AG09309 (cell line): ENCODE data around the gene SRPX2.

ENCODE experiments used
- DNase-seq: peaks from one replicate; pipeline ENCODE4 v3.0.0-alpha.2; 2010; ENCODE audit warnings: low read depth
- H3K4me3 ChIP-seq: 2 replicates; pipeline ENCODE4 v1.5.1; 2011; ENCODE audit warnings: mild to moderate bottlenecking, low read depth, low read length, moderate library complexity; ENCODE audit not compliant: control insufficient read depth
- TF ChIP-seq, protein P1 (sequence below): IDR thresholded peaks from 2 replicates; pipeline ENCODE4 v1.5.1; 2011; ENCODE audit warnings: mild to moderate bottlenecking, low read depth, low read length, inconsistent platforms; ENCODE audit not compliant: insufficient read depth, control insufficient read depth; ENCODE audit errors: missing control alignments

The SRPX2 gene

DNA sequence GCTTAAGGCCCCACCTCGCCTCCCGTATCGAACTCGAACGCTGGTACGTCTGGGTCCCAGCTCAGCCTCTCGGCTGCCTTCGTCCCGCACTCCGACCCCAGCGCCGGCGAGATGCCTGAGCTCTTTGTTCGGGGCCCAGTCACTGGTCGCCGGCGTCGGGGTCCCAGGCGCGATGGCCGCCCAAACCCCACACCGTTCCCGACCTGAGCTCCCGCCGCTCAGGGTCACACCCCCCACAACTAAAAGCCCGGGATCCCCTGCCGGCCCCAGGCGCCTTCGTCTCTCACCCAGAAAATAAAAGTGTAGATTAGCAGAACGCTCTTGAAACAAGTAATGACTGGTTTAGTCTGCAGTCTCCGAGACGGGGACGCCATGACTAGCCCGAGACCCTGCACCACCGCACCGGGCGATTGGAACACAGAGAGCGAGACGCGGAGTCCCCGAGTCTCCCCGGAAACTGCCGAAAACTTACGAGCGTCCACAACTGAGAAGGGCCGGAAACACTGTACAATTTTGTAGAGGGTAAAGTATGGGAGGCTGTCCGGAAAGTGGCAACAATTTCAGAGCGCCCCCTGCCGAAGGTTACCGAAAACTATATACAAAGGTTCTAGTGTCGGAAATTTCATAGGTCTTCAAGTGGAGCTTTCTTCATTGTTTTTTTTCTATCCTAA, 7.5 kb upstream of the SRPX2 start, which contains the start of gene TSPAN6:
Gene TSPAN6, minus strand, starts transcription at position 486 of the 671 bp plus-strand sequence. Its CDS starts 112 bp downstream, at position 374.
- TF ChIP-seq, protein P1, sequence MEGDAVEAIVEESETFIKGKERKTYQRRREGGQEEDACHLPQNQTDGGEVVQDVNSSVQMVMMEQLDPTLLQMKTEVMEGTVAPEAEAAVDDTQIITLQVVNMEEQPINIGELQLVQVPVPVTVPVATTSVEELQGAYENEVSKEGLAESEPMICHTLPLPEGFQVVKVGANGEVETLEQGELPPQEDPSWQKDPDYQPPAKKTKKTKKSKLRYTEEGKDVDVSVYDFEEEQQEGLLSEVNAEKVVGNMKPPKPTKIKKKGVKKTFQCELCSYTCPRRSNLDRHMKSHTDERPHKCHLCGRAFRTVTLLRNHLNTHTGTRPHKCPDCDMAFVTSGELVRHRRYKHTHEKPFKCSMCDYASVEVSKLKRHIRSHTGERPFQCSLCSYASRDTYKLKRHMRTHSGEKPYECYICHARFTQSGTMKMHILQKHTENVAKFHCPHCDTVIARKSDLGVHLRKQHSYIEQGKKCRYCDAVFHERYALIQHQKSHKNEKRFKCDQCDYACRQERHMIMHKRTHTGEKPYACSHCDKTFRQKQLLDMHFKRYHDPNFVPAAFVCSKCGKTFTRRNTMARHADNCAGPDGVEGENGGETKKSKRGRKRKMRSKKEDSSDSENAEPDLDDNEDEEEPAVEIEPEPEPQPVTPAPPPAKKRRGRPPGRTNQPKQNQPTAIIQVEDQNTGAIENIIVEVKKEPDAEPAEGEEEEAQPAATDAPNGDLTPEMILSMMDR: peak; percentile 53
- H3K4me3 ChIP-seq: peak within 1 kb of the TSS; percentile 71
- DNase-seq: peak; percentile 42

DNA sequence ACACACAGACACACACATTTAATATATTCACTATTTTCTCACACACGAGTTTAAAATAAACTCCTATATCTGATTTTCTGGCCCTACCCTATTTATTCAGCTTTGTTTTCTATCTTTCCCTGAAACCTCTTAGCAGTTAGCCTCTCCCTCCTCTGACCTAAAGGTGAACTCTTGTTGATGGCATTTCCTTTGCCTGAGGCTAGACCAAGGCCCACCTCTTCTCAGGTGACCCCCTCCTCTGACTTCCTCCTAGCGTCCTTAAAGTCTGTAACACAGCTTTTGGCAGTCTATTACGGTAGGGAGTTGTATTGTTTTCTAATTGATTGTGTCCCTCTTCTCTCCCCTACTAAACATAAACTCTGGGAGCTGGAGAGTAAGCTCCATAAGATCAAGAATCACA, 1.7 kb upstream of the SRPX2 start:
- no peak for DNase-seq
- TF ChIP-seq, protein P1: no peak
- H3K4me3 ChIP-seq: no peak overlapping the region

DNA sequence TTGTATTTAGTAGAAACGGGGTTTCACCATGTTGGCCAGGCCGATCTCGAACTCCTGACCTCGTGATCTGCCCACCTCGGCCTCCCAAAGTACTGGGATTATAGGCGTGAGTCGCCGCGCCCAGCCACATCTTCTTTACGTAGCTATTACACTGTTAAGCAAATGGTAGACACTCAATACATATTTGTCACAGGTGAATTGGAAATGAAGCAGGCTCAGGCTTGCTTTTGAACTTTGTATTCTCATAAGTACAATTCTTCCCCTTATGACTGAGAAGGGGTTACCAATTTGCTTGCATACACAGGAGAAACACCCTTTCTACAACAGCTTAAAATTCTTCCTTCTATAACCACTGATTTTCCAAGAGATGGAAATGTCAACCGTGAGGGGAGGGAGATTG, 787 bp upstream of the SRPX2 start:
- TF ChIP-seq, protein P1: no peak
- no peak for DNase-seq
- no peak overlapping the region for H3K4me3 ChIP-seq

DNA sequence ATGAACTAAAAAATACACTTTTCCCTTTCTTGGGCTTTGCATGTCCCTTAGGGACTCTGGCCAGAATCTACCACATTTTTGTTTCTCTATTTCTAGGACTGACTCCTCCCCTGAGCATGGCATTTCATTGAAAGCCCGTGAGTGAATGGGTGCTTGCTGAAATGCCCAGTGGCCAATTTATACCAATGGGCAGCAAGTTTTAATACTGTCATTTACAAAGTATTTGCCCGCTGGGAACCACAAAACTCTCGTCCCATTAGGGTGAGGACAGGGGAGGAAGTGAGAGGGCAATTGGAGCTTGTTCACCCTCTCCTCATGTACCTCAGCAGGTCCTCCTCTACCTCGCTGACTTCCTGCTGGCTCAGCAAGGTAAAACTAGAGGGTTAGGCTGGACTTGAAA, 1.1 kb downstream of the SRPX2 start:
- DNase-seq: no peak
- TF ChIP-seq, protein P1: no peak
- H3K4me3 ChIP-seq: no peak overlapping the region; the same call in 1 of the 2 replicates

DNA sequence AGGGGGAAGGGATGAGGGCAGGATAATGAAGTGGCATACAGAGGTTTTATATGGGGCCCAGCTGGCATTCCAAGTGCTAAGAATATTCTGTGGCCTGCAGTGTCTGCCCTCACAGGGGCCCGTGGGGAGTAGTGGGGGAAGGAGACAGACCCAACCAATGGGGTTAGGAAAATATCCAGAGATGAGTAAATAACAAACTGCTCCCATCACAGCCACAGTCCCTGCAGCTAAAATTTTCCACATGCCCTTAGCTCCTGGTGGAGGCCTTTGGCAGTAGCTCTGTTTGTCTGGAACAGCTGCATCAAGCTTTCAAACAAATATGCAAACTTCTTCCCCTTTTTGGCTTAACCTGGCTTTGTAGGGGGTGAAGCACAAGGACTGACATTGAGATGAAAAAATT, 3.1 kb downstream of the SRPX2 start:
- TF ChIP-seq, protein P1: no peak
- no peak overlapping the region for H3K4me3 ChIP-seq
- DNase-seq: no peak

DNA sequence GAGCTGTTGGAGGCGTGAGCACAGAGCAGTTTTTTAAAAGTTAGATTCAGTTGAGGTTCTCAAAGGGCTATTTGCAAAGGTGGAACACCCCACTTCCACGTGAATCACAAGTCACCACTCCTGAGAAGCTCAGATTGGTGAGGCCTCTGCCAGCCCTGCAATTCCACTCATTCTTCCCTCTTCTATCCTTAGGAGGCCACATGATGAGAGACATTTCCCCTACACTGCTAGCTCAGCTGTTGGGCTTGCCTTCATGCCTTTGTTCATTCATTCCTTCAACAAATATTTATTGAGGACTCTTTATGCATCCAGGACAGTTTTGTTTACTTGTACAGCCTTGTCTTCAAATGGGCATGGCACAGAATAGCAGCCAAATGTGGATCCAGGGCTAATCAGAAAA, 3.7 kb downstream of the SRPX2 start:
- H3K4me3 ChIP-seq: no peak overlapping the region
- no peak for DNase-seq
- TF ChIP-seq, protein P1: no peak
